HG02642 (cell line): ENCODE data around the gene DCAF15.

Experiments used
- ATAC-seq: cut with Tn5 transposase; IDR thresholded peaks from one replicate; pipeline ENCODE4 v1.9.1; 2021; ENCODE audit warnings: mild to moderate bottlenecking; ENCODE audit not compliant: unreplicated experiment, poor library complexity

The DCAF15 gene

DNA sequence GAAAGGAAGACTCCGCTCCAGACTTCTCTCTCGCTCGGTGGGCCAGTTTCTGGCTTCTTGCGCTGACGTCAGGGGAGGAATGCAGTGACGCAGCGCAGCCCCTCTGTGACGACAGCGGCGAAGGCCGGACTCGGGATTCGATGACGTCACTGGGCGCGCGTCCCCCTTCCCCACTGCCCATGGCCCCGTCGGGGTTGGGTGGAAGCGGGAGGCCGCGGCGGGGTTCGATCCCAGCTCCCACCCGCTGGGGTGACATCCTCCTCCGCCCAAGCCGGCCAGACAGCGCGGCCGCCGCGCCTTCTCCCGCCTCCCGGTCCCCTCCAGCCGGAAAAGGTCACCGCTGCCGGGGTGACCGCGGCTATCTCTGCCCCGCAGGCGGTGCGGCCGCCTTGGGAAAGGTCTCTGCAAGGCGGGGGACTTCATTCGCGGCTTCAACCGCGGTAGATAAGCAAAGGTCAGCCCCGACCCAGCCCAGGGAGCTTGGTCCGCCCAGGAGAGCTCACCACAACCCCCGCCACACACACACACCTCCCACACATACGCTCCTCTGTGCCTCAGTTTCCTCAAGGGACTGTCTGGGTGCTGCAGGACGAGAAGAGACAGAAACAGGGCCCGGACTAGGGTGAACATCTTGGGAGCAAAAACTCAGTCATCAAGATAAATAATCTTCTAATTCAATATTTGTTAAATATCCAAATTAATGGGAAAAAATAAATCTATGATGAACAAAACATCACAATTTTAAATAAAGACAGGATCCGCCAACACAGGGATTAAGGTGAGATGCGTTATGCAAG is 54.7 kb downstream of the DCAF15 start:
- peak; percentile 46 for ATAC-seq
